Measurements from ENCODE around the gene OR9Q1.
"Not testable (repeated sequence)": the region's sequence is repeated elsewhere in the genome, so short reads cannot be mapped to it uniquely, and the experiment has no call there.

Gene OR9Q1

DNA sequence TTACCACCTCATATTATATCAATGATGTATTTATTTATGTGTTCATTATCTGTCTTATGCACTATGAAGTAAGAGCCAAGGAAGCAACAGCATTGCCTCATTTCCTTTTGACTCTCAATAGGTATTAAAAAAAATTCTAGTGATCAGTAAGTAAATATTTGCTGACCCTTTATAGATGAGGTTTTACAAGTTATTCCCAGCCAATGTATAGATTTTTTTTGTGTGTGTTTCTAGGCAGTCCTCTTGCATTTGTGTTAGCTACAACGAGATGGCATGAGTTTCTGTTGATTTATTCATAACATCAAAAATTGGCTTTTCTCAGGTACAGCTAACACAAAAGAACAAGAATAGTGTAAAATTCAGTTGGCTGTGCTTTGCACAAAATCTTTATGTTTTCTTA is 175.6 kb downstream of the OR9Q1 start:
- no peaks in the 10 kb centered on the region for H3K4me1 ChIP-seq (ENCODE audit: control insufficient read depth in 5 of 5, insufficient read depth in 5 of 5, low read length in 5 of 5)
- H3K4me3 ChIP-seq (ENCODE audit: low read depth in 1 of 5, low read length in 5 of 5) = no peak overlapping the region
- H3K9me3 ChIP-seq (ENCODE audit: control insufficient read depth in 5 of 5, low read length in 5 of 5) = peaks cover 0 to 13% (median 5%) of the 10 kb centered on the region in 5 donors

DNA sequence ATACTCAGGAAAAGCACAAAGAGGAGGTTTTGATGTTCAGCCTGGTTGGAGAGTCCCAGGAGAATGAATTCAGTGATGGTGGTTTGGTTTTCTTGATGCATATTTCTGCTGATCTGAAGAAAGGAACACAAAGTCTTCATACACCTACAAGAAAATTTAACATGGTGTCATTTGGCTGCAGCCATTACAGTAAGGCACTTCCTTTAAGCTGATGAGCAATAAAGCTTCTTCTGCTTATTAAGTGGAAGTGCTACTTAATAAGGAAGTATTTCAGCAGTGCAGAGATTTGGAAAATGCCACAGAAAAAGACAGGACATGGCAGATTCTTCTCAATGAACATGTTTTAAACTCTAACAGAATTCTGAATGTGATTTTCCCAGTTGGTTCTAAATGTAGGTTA is 180.4 kb downstream of the OR9Q1 start, which contains the start of gene OR1S2:
OR1S2 (minus strand) TSS at position 101 of the 400 bp plus-strand sequence; CDS start at position 101, 0 bp downstream.
- Histone ChIP-seq H3K9ac (ENCODE audit: low read length in 5 of 5) (no peak within 1 kb of the TSS), H3K27me3 (ENCODE audit: control insufficient read depth in 5 of 5, insufficient read depth in 4 of 5, low read length in 5 of 5) (no peaks in the 10 kb centered on the region), H3K9me3 (ENCODE audit: control insufficient read depth in 5 of 5, low read length in 5 of 5) (no peaks in the 10 kb centered on the region), H3K4me1 (ENCODE audit: control insufficient read depth in 5 of 5, insufficient read depth in 5 of 5, low read length in 5 of 5) (no peaks in the 10 kb centered on the region), H3K4me3 (ENCODE audit: low read depth in 1 of 5, low read length in 5 of 5) (no peak within 1 kb of the TSS), H3K36me3 (ENCODE audit: control insufficient read depth in 5 of 5, insufficient read depth in 5 of 5, low read length in 5 of 5) (no peaks in the 10 kb centered on the region), H3K27ac (ENCODE audit: low read depth, low read length) (no peak within 1 kb of the TSS)

More for the DNA sequence above, 175.6 kb downstream of the OR9Q1 start:
- no peaks in the 10 kb centered on the region for H3K36me3 ChIP-seq (ENCODE audit: control insufficient read depth in 5 of 5, insufficient read depth in 5 of 5, low read length in 5 of 5)
- no peak overlapping the region for H3K9ac ChIP-seq (ENCODE audit: low read length in 5 of 5)
- no peaks in the 10 kb centered on the region for H3K27me3 ChIP-seq (ENCODE audit: control insufficient read depth in 5 of 5, insufficient read depth in 4 of 5, low read length in 5 of 5)
- no peak overlapping the region for H3K27ac ChIP-seq (ENCODE audit: low read depth, low read length)

DNA sequence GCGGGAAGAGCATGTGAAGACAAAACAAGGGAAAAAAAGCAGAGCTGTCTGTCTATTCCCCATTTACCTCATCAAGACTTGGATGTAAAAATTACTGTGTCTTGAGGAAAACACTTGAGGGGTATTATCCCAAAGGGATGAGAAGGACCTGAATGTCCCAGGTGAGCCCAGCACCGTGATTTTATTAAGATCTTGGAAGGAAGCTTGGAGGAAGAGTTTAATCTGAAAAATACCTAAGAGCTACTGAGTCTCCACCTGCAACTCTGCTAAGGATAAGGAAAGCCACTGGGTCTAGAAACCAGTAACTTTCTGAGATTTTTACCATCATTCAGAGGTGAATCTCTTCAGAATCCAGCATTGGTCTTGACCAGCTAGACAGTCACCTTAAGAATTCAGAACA is 188.7 kb downstream of the OR9Q1 start, which contains the start of gene OR1S1:
OR1S1 (plus strand) TSS at position 301 of the 400 bp plus-strand sequence.
- H3K4me1 ChIP-seq (ENCODE audit: control insufficient read depth in 5 of 5, insufficient read depth in 5 of 5, low read length in 5 of 5); H3K9me3 ChIP-seq (ENCODE audit: control insufficient read depth in 5 of 5, low read length in 5 of 5); H3K27ac ChIP-seq (ENCODE audit: low read depth, low read length); H3K9ac ChIP-seq (ENCODE audit: low read length in 5 of 5); H3K36me3 ChIP-seq (ENCODE audit: control insufficient read depth in 5 of 5, insufficient read depth in 5 of 5, low read length in 5 of 5); H3K27me3 ChIP-seq (ENCODE audit: control insufficient read depth in 5 of 5, insufficient read depth in 4 of 5, low read length in 5 of 5); H3K4me3 ChIP-seq (ENCODE audit: low read depth in 1 of 5, low read length in 5 of 5): not testable (repeated sequence)

DNA sequence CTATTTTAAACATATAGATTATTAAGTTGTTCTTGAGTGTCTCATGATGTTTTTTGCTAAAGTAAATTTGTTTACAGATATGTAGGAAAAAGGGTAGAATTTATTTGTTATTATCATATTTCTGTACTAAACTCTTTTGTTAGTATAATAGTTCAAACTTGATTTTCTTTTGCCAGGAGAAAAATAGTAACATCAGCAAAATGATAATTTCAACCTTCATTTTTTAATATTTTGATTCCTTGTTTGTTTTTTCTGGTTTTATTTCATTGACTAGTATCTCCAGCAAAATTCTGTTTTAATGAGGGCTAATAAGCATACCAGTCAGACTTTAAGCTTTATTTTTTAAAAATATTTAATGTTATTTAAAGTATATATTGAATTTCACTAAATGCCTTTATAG is 192.8 kb downstream of the OR9Q1 start:
- Histone ChIP-seq H3K36me3 (ENCODE audit: control insufficient read depth in 5 of 5, insufficient read depth in 5 of 5, low read length in 5 of 5) (no peaks in the 10 kb centered on the region), H3K27me3 (ENCODE audit: control insufficient read depth in 5 of 5, insufficient read depth in 4 of 5, low read length in 5 of 5) (no peaks in the 10 kb centered on the region), H3K9me3 (ENCODE audit: control insufficient read depth in 5 of 5, low read length in 5 of 5) (no peaks in the 10 kb centered on the region), H3K4me3 (ENCODE audit: low read depth in 1 of 5, low read length in 5 of 5) (no peak overlapping the region), H3K4me1 (ENCODE audit: control insufficient read depth in 5 of 5, insufficient read depth in 5 of 5, low read length in 5 of 5) (no peaks in the 10 kb centered on the region), H3K9ac (ENCODE audit: low read length in 5 of 5) (no peak overlapping the region), H3K27ac (ENCODE audit: low read depth, low read length) (no peak overlapping the region)

DNA sequence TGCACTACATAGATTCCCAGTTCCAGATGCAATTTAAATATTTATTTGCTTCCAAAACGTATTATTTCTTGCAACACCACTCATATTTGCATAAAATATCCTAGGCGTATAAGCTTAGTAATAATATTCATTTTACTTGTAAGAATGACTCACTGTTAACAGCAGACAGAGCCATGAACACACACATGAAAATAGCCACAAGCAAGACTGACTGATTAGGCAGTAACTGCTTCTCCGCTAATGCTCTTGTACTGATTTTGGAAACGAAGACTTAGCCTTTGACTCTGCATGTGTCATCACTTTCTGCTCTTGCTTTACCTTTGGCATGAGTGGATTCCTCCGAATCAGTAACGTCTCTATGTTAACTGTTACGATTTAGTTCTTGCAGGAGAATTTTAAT is 199.0 kb downstream of the OR9Q1 start:
- Histone ChIP-seq H3K9me3 (ENCODE audit: control insufficient read depth in 5 of 5, low read length in 5 of 5) (peaks cover 0 to under 1% (median 0%) of the 10 kb centered on the region in 5 donors), H3K36me3 (ENCODE audit: control insufficient read depth in 5 of 5, insufficient read depth in 5 of 5, low read length in 5 of 5) (no peaks in the 10 kb centered on the region)

DNA sequence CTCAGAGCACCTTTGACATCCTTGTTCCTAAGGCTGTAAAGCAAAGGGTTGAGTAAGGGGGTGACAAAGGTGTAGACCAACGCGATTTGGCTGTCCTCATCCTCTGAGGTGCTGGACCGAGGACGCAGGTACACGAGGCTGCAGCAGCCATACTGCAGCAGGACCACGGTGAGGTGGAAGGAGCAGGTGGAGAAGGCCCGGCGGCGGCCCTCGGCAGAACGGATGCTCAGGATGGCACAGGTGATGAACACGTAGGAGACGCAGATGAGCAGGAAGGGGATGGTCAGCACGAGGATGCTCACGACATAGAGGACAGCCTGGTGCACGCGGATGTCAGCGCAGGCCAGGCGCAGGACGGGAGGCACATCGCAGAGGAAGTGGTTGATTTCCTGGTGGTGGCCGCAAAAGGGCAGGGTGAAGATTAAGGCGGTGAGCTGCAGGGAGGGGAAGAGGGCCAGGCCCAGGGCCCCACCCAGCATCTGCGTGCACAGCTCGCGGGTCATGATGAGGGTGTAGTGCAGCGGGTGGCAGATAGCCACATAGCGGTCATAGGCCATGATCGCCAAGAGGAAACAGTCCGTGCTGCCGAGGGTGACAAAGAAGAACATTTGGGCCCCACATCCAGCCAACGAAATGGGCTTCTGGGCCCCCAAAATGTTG is 204.4 kb downstream of the OR9Q1 start:
- no peaks in the 10 kb centered on the region for H3K4me1 ChIP-seq (ENCODE audit: control insufficient read depth in 5 of 5, insufficient read depth in 5 of 5, low read length in 5 of 5)
- peaks cover 0 to 3% (median 0%) of the 10 kb centered on the region in 5 donors for H3K27me3 ChIP-seq (ENCODE audit: control insufficient read depth in 5 of 5, insufficient read depth in 4 of 5, low read length in 5 of 5)
- H3K4me3 ChIP-seq (ENCODE audit: low read depth in 1 of 5, low read length in 5 of 5) = no peak overlapping the region
- H3K27ac ChIP-seq (ENCODE audit: low read depth, low read length) = no peak overlapping the region
- peaks cover 0 to 6% (median 0%) of the 10 kb centered on the region in 5 donors for H3K9me3 ChIP-seq (ENCODE audit: control insufficient read depth in 5 of 5, low read length in 5 of 5)
- no peaks in the 10 kb centered on the region for H3K36me3 ChIP-seq (ENCODE audit: control insufficient read depth in 5 of 5, insufficient read depth in 5 of 5, low read length in 5 of 5)
- no peak overlapping the region for H3K9ac ChIP-seq (ENCODE audit: low read length in 5 of 5)

More for the DNA sequence above, 199.0 kb downstream of the OR9Q1 start:
- H3K27ac ChIP-seq (ENCODE audit: low read depth, low read length) = no peak overlapping the region
- H3K9ac ChIP-seq (ENCODE audit: low read length in 5 of 5) = no peak overlapping the region
- H3K4me3 ChIP-seq (ENCODE audit: low read depth in 1 of 5, low read length in 5 of 5) = no peak overlapping the region
- peaks cover 0 to 3% (median 0%) of the 10 kb centered on the region in 5 donors for H3K27me3 ChIP-seq (ENCODE audit: control insufficient read depth in 5 of 5, insufficient read depth in 4 of 5, low read length in 5 of 5)
- no peaks in the 10 kb centered on the region for H3K4me1 ChIP-seq (ENCODE audit: control insufficient read depth in 5 of 5, insufficient read depth in 5 of 5, low read length in 5 of 5)

All from subcutaneous abdominal adipose tissue (tissue), 5 donors.